ENCODE measurements around the gene ROR2. TPM values are rescaled to one million over a fixed set of nuclear protein-coding genes. Genes with fewer than 3 reads are reported as not detected.

ROR2 gene
- 1 to 10 TPM; 1.6 to 5.8 TPM for total RNA-seq
- polyA plus RNA-seq: not detected
- long read RNA-seq, donor 1, partial matches to known transcripts: 1 of 11 reads
- long read RNA-seq, donor 1, other reads (novel, unspliced or antisense): 10 of 11 reads
- long read RNA-seq, donor 2, partial matches to known transcripts: 1 of 7 reads
- long read RNA-seq, donor 2, other reads (novel, unspliced or antisense): 6 of 7 reads

DNA sequence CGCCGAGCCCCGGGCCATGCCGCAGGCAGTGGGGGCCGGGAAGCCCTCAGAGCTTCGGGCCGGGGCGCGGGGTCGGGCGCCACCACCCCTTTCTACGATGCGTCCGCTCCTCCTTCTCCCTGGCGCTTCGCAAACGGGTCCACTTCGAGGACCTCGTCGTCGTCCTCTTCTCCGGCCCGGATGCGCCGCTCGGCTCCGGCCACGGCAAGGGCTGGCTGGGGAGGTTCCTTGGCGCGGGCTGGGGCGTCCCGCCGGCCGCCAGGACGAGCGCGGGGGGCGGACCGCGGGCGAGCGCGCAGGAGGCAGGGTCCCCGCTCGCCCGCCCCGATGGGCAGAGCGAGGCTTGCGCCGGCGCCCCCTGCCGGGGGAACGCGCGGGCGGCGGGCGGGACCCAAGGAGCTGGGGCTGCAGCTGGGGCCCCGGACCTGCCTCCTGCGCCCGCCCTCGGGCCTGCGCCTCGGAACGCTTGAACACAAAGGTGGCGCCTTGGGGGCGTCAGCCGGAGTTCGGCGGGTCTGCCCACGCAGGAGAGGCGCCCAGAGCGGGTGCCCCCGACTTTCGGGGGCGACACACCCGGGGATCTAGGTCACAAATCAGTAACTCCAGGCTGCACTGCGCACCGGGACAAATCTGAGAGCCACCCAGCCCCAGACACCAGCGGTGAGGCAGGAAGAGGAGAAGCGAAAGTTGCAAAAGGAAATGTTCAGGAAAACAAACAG, at the start of gene ROR2:
Gene ROR2 (minus strand): TSS at position 283 of the 719 bp plus-strand sequence.
- intact Hi-C loops (cut with DNase I): no loop called here
- Histone ChIP-seq H3K4me3 (ENCODE audit: low read length in 2 of 2) (peak within 1 kb of the TSS in 1 of 2 donors; percentile 27), H3K27ac (ENCODE audit: low read depth in 1 of 2, low read length in 2 of 2) (no peak within 1 kb of the TSS), H3K9me3 (ENCODE audit: control insufficient read depth, low read length) (peaks cover 7% of the 10 kb centered on the region), H3K36me3 (ENCODE audit: control insufficient read depth in 1 of 2, insufficient read depth in 2 of 2, low read length in 1 of 2) (no peaks in the 10 kb centered on the region), H3K27me3 (ENCODE audit: control insufficient read depth in 1 of 2, insufficient read depth in 2 of 2, low read length in 1 of 2) (no peaks in the 10 kb centered on the region), H3K4me1 (ENCODE audit: control insufficient read depth in 1 of 2, insufficient read depth in 2 of 2, low read length in 2 of 2) (no peaks in the 10 kb centered on the region)
- 1% methylated on average over 61 to 81 of the region's 81 CpGs for WGBS, 2 donors
- ATAC-seq (ENCODE audit: low FRiP score): peak; percentile 79
- DNase-seq: peak; percentile 59 to 82

DNA sequence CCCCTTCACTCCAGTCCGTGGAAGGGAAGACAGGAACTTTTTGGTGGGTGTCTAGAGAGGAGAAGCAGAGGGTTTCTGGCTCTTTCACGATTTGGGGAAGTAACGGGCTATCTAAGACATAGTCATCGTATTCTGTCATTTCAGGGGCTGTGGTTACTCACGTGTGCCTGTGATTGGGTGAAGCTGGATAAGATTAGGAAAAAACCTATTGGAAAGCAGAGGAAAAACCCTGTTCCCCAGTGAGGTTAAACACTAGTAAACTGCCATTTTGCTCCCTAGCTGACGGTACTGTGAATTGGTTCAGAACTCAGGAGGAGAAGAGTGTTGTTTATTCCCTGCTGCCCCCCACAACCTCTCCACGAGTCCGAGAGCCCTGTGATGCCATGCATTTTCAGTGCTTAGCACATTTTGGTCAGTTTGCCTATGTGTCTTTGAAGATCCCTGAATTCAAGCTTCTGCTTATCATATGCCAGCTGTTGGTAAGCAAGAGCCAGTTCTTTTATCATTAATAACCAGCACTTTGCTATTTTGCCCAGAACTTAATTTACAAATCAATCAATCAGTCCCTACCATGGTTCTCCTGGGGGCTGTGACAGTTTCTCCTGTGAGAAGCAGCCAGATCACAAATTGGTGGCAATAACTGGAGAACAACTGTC, 45.1 kb upstream of the ROR2 start:
- Histone ChIP-seq H3K27ac (ENCODE audit: low read depth in 1 of 2, low read length in 2 of 2) (no peak overlapping the region), H3K27me3 (ENCODE audit: control insufficient read depth in 1 of 2, insufficient read depth in 2 of 2, low read length in 1 of 2) (no peaks in the 10 kb centered on the region), H3K36me3 (ENCODE audit: control insufficient read depth in 1 of 2, insufficient read depth in 2 of 2, low read length in 1 of 2) (no peaks in the 10 kb centered on the region), H3K4me1 (ENCODE audit: control insufficient read depth in 1 of 2, insufficient read depth in 2 of 2, low read length in 2 of 2) (no peaks in the 10 kb centered on the region), H3K9me3 (ENCODE audit: control insufficient read depth, low read length) (no peaks in the 10 kb centered on the region), H3K4me3 (ENCODE audit: low read length in 2 of 2) (no peak overlapping the region)
- DNase-seq (no peak), ATAC-seq (ENCODE audit: low FRiP score) (no peak)
- intact Hi-C loops (cut with DNase I): no loop called here
- WGBS, 2 donors: 34 to 41% methylated on average over 8 of the region's 8 CpGs

DNA sequence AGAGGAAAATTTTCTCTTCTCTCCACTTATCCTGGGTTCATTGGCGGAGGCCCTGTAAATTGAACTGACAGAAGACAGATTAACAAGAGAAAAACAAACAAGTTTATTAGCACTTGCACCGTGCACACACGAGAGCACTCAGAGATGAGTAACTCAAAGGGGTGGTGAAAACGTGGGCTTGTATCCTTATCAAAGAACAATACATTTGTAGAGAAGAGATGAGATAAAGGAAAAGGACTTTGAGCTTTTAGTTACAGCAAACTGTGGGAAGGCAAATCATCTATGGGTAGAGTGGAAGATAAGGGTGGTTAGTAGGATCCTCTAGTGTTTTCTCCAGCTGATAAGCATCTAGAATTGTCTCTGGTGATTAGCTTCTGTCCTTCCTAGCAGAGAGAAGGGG, 44.4 kb upstream of the ROR2 start:
- no peaks in the 10 kb centered on the region for H3K9me3 ChIP-seq (ENCODE audit: control insufficient read depth, low read length)
- DNase-seq (no peak), ATAC-seq (ENCODE audit: low FRiP score) (no peak)
- no peak overlapping the region for H3K27ac ChIP-seq (ENCODE audit: low read depth in 1 of 2, low read length in 2 of 2)
- no peaks in the 10 kb centered on the region for H3K27me3 ChIP-seq (ENCODE audit: control insufficient read depth in 1 of 2, insufficient read depth in 2 of 2, low read length in 1 of 2)
- no peak overlapping the region for H3K4me3 ChIP-seq (ENCODE audit: low read length in 2 of 2)
- intact Hi-C loops (cut with DNase I): no loop called here
- H3K4me1 ChIP-seq (ENCODE audit: control insufficient read depth in 1 of 2, insufficient read depth in 2 of 2, low read length in 2 of 2): no peaks in the 10 kb centered on the region
- no peaks in the 10 kb centered on the region for H3K36me3 ChIP-seq (ENCODE audit: control insufficient read depth in 1 of 2, insufficient read depth in 2 of 2, low read length in 1 of 2)
- 17 to 22% methylated on average over 4 of the region's 4 CpGs for WGBS, 2 donors

DNA sequence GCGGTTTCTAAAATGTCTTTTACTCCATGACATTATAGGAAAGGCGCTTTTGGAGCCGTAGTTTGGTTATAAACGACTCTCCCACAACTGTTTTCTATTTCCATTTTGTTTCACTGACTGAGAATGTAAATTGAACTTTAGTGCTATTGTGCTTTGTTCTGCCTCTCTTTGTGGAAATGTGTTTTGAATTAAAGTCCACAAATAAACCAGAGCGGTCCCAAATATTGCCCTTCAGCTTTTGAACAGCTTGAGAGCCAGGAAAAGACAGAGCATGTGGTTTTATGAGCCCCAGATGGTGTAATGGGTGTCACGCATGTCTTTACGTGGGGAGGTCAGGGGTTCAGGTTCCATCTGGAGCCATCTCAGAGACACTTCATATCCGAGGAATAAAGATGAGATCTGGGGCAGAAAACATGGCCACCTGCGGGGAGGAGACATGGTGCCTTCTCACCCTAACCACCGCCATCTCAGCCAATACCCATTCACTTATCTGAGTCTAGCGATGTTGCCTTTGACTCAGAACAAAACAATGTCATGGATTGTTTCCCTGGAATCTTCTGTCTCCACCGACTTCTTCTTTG, 42.5 kb upstream of the ROR2 start:
- ATAC-seq (ENCODE audit: low FRiP score): no peak
- Histone ChIP-seq H3K4me1 (ENCODE audit: control insufficient read depth in 1 of 2, insufficient read depth in 2 of 2, low read length in 2 of 2) (no peaks in the 10 kb centered on the region), H3K27me3 (ENCODE audit: control insufficient read depth in 1 of 2, insufficient read depth in 2 of 2, low read length in 1 of 2) (no peaks in the 10 kb centered on the region), H3K36me3 (ENCODE audit: control insufficient read depth in 1 of 2, insufficient read depth in 2 of 2, low read length in 1 of 2) (no peaks in the 10 kb centered on the region), H3K9me3 (ENCODE audit: control insufficient read depth, low read length) (no peaks in the 10 kb centered on the region), H3K4me3 (ENCODE audit: low read length in 2 of 2) (no peak overlapping the region), H3K27ac (ENCODE audit: low read depth in 1 of 2, low read length in 2 of 2) (no peak overlapping the region)
- intact Hi-C loops (cut with DNase I): no loop called here
- DNase-seq: no peak
- 53 to 62% methylated on average over 12 of the region's 12 CpGs for WGBS, 2 donors

DNA sequence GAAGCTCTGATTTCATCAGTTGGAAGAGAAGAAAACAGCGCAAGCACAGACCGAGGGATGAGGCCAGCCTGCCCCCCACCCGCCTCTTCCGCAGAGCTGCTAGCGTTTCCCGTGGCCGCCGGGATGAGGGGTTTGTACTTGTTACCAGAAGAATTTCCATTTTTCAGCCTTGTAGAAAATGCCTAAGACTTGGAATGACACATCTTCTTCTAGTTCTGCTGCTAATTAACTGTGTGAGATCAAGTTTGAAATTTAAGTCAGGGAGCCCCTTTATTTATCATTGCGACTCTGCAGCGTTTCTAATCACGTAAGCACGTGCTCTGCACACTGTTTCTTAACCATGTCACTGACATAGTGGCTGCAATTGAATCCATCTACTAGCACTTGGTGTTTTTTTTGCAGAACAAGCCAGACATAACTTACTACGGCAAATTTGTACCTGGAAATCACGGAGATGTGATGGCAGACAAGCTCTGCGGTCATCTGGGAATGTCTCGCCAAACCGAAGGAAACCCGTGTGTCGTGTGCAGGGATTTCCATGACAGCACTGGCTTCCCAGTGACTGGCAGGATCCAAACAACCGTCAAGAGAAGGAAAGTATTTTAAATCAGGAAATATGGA, 41.8 kb upstream of the ROR2 start:
- no peak overlapping the region for H3K27ac ChIP-seq (ENCODE audit: low read depth in 1 of 2, low read length in 2 of 2)
- H3K9me3 ChIP-seq (ENCODE audit: control insufficient read depth, low read length): peaks cover 2% of the 10 kb centered on the region
- intact Hi-C loops (cut with DNase I): no loop called here
- no peak for DNase-seq
- H3K27me3 ChIP-seq (ENCODE audit: control insufficient read depth in 1 of 2, insufficient read depth in 2 of 2, low read length in 1 of 2): no peaks in the 10 kb centered on the region
- no peaks in the 10 kb centered on the region for H3K4me1 ChIP-seq (ENCODE audit: control insufficient read depth in 1 of 2, insufficient read depth in 2 of 2, low read length in 2 of 2)
- no peaks in the 10 kb centered on the region for H3K36me3 ChIP-seq (ENCODE audit: control insufficient read depth in 1 of 2, insufficient read depth in 2 of 2, low read length in 1 of 2)
- ATAC-seq (ENCODE audit: low FRiP score): no peak
- H3K4me3 ChIP-seq (ENCODE audit: low read length in 2 of 2): no peak overlapping the region
- 40 to 44% methylated on average over 20 of the region's 20 CpGs for whole genome bisulfite sequencing, 2 donors

DNA sequence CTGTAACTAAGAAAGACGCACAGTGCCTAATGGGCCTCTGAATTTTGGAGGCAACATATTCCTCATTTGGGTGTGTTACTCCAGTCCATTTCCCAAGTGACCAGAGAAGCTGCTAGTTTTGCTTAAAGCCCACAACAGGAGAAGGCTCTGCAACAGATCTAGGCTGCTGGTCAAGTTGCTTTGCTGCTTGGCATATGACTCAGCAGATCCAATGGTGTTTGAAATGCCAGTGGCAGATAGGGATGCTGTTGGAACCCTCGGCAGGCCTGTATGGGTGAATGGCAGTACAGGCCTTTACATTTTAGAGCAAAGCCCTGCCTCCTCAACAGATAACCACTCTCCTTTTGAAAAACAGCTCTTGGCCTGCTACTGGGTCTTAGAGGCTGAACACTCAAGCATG, 36.2 kb upstream of the ROR2 start:
- ATAC-seq (ENCODE audit: low FRiP score) (no peak), DNase-seq (no peak)
- no peak overlapping the region for H3K27ac ChIP-seq (ENCODE audit: low read depth in 1 of 2, low read length in 2 of 2)
- intact Hi-C loops (cut with DNase I): no loop called here
- H3K4me3 ChIP-seq (ENCODE audit: low read length in 2 of 2): no peak overlapping the region
- H3K36me3 ChIP-seq (ENCODE audit: control insufficient read depth in 1 of 2, insufficient read depth in 2 of 2, low read length in 1 of 2): no peaks in the 10 kb centered on the region
- H3K9me3 ChIP-seq (ENCODE audit: control insufficient read depth, low read length): peaks cover 4% of the 10 kb centered on the region
- H3K27me3 ChIP-seq (ENCODE audit: control insufficient read depth in 1 of 2, insufficient read depth in 2 of 2, low read length in 1 of 2): no peaks in the 10 kb centered on the region
- 75 to 88% methylated on average over 2 of the region's 2 CpGs for WGBS, 2 donors
- no peaks in the 10 kb centered on the region for H3K4me1 ChIP-seq (ENCODE audit: control insufficient read depth in 1 of 2, insufficient read depth in 2 of 2, low read length in 2 of 2)

DNA sequence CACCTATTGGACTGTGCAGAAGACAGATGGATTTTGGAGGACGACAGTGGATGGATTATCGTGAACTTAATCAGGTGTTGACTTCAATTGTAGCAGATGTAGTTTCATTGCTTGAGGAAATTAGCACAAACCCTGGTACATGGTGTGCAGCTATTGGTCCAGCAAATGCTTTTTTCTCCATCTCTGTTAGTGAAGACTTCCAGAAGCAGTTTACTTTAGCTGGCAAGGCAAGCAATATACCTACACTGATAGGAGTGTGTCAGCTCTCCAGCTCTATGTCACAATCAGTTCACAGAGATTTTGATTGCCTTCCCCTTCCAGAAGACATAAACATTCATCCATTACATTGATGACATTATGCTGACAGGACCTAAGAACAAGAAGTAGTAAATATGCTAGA, 35.7 kb upstream of the ROR2 start:
- no peaks in the 10 kb centered on the region for H3K4me1 ChIP-seq (ENCODE audit: control insufficient read depth in 1 of 2, insufficient read depth in 2 of 2, low read length in 2 of 2)
- H3K36me3 ChIP-seq (ENCODE audit: control insufficient read depth in 1 of 2, insufficient read depth in 2 of 2, low read length in 1 of 2): no peaks in the 10 kb centered on the region
- no peak overlapping the region for H3K27ac ChIP-seq (ENCODE audit: low read depth in 1 of 2, low read length in 2 of 2)
- ATAC-seq (ENCODE audit: low FRiP score): no peak
- 86 to 94% methylated on average over 2 of the region's 2 CpGs for WGBS, 2 donors
- H3K9me3 ChIP-seq (ENCODE audit: control insufficient read depth, low read length): peaks cover 4% of the 10 kb centered on the region
- intact Hi-C loops (cut with DNase I): no loop called here
- no peak overlapping the region for H3K4me3 ChIP-seq (ENCODE audit: low read length in 2 of 2)
- DNase-seq: no peak
- H3K27me3 ChIP-seq (ENCODE audit: control insufficient read depth in 1 of 2, insufficient read depth in 2 of 2, low read length in 1 of 2): no peaks in the 10 kb centered on the region

DNA sequence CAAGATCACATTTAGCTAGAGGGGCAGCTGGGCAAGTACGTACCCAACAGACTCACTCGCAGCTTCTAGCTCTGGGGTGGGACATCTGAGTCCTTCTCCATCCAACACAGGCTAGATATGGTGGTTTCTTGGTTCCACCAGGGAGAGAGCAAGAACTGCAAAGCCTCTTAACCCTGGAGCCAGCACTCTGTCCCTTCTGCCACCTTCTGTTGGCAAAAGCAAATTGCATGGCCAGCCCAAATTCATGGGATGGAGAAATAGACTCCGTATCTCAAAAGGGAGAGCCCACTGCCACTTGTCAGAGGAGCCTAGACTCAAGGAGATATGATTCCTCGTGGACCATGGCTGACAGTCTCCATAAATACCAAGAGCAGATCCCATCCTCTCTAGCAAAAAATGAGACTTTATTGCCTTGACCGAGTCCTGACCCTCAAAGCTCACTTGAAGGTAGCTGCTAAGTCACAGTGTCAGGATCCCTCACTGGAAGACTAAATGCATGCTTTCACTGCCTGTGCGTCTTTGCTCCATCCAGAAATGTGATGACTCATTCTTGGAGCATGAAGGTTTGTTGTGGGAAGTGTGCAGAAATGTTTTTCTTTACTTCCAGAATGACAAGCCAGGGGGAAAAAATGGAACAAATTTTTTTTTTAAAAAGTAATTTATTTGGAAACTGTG, 28.8 kb upstream of the ROR2 start:
- no peak for ATAC-seq (ENCODE audit: low FRiP score)
- 37 to 42% methylated on average over 6 of the region's 6 CpGs for WGBS, 2 donors
- intact Hi-C loops (cut with DNase I): loop anchor here in 1 of 2 donors (10.0 kb wide), 1 partner anchor 204 kb away; no protein-coding TSS in a partner anchor
- no peak overlapping the region for H3K27ac ChIP-seq (ENCODE audit: low read depth in 1 of 2, low read length in 2 of 2)
- no peaks in the 10 kb centered on the region for H3K4me1 ChIP-seq (ENCODE audit: control insufficient read depth in 1 of 2, insufficient read depth in 2 of 2, low read length in 2 of 2)
- H3K27me3 ChIP-seq (ENCODE audit: control insufficient read depth in 1 of 2, insufficient read depth in 2 of 2, low read length in 1 of 2): no peaks in the 10 kb centered on the region
- DNase-seq: no peak
- peaks cover 4% of the 10 kb centered on the region for H3K9me3 ChIP-seq (ENCODE audit: control insufficient read depth, low read length)
- no peaks in the 10 kb centered on the region for H3K36me3 ChIP-seq (ENCODE audit: control insufficient read depth in 1 of 2, insufficient read depth in 2 of 2, low read length in 1 of 2)
- H3K4me3 ChIP-seq (ENCODE audit: low read length in 2 of 2): no peak overlapping the region

Data from aorta (tissue), 5 donors.